ENCODE measurements around the gene PTGR3.

PTGR3 gene

DNA sequence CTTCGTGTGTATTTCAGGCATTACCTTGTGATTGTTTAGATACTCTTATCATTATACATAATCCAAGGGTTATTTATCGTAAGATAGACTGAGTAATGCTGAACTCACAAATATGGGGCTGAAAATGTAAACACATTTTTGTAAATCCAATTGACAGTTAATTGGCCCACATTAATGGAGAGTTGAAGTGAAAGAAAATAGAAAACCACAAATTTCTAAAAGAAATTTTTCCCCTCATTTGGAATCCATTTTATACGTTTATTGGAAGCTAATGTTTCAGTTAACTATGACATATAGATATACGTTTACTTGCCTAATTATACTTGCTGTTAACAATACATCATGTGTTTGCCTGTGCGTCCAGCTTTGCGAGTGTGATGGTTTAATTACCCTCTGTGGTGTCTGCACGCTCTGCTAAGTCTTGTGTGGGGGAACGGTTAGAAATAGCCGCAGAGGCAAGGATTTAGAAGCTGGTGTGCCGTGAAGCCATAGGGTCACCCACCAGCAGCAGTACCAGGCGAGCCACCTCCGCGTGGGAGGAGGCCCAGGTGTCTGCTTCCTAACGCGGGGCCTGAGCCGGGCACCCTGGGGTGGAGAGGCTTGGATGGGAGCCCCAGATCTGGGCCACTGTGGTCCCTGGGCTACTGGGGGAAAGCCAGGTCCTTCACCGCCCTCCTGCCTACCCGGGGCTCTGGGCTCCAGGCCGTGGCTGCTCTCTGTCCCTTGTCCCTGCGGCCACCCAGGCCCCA lies 39.7 kb upstream of the PTGR3 start:
- no peaks in the 10 kb centered on the region for H3K9me3 Mint-ChIP-seq
- no peak for DNase-seq
- H3K27ac Mint-ChIP-seq: peak overlapping the region; percentile 40
- H3K4me1 Mint-ChIP-seq: peaks cover 91% of the 10 kb centered on the region
- no peaks in the 10 kb centered on the region for H3K27me3 Mint-ChIP-seq (ENCODE audit: low read depth, poor library complexity)
- H3K4me3 Mint-ChIP-seq: no peak overlapping the region
- H3K36me3 Mint-ChIP-seq (ENCODE audit: low read depth): peaks cover 1% of the 10 kb centered on the region
- TF ChIP-seq, protein P1, sequence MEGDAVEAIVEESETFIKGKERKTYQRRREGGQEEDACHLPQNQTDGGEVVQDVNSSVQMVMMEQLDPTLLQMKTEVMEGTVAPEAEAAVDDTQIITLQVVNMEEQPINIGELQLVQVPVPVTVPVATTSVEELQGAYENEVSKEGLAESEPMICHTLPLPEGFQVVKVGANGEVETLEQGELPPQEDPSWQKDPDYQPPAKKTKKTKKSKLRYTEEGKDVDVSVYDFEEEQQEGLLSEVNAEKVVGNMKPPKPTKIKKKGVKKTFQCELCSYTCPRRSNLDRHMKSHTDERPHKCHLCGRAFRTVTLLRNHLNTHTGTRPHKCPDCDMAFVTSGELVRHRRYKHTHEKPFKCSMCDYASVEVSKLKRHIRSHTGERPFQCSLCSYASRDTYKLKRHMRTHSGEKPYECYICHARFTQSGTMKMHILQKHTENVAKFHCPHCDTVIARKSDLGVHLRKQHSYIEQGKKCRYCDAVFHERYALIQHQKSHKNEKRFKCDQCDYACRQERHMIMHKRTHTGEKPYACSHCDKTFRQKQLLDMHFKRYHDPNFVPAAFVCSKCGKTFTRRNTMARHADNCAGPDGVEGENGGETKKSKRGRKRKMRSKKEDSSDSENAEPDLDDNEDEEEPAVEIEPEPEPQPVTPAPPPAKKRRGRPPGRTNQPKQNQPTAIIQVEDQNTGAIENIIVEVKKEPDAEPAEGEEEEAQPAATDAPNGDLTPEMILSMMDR (IDR thresholded peaks at IDR 0.05): no peak

DNA sequence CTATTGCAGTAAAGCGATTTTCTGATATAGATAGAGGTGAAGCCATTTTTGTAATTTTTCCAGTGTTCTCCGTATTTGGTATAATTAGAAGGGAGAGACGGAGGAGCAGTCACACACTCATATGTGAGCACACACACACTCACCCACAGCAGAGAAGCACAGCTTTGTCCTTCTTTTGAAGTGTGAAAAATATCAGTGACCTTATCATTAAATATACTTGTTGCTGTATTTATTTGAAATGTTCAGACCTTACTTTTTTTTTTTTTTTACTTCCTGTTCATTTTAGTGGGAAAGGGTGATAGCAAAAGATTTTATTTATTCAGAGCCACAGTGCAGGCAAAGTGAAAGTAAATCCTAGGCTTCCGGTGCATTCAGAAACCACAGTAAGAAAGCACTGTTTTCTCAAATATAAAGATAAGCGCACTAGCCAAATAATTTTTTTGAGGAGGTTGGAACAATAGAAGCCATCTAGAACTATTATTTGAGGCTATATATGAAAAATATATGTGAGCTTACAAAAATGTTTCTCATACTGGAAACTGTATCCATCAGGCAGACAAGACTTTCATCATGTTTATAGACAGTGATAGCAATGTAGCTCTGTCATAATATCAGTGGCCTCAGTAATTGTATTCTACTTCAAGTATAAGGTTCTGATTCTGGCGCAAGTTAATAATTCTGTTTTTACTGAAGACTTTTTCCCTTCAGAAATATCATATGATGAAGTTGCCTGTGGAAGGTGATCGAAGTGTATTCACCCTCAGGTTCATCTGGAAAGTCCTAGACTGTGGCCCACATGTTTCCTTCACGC lies 38.9 kb upstream of the PTGR3 start:
- Mint-ChIP-seq H3K36me3 (ENCODE audit: low read depth) (peaks cover 9% of the 10 kb centered on the region), H3K9me3 (peaks cover 7% of the 10 kb centered on the region), H3K27me3 (ENCODE audit: low read depth, poor library complexity) (no peaks in the 10 kb centered on the region), H3K4me3 (peak overlapping the region; percentile 35), H3K4me1 (peaks cover 91% of the 10 kb centered on the region), H3K27ac (peak overlapping the region; percentile 40)
- TF ChIP-seq, protein P1 (IDR thresholded peaks at IDR 0.05): no peak
- no peak for DNase-seq

DNA sequence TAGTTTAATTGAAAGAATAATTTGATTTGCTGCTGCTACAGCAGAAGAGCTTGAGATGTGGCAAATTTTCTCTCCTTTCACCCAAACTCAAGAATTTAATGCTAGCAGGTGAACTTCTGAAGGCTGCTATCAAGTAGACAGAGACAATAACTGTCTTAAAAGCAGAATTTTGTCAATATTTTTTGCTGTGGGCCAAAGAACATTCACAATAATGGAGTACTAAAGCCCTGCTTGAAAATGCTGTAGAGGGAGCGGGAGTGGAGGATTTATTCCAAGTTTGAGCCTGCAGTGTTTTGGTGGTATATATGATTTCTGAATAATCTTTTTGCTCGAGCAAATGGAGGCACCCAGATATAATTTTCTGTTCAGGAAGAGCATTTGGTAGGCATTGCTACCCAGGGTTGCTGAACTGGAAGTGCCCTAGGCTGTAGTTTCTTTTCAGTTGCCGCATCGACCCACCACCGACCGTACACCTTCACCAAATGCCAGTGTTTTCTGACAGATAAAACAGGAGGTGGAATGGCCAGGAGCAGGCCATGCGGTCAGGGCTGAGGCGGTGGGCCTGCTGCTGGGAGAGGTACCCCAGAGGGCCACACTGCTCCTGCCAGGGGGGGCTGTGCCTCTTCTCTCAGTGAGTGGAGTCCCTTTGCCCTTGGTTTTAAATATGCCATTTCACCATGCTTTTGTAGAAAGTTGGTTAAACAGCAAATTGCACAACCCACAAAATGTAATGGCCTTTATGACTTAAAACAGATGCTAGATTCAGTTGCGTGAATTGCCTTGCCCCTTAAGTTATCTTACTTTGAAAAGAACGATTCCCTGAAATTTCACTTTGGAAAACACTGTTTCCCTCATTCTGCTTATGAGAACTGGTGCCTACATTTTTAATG lies 38.0 kb upstream of the PTGR3 start:
- Mint-ChIP-seq H3K27ac (peak overlapping the region; percentile 49), H3K27me3 (ENCODE audit: low read depth, poor library complexity) (no peaks in the 10 kb centered on the region), H3K9me3 (peaks cover 9% of the 10 kb centered on the region), H3K4me3 (peak overlapping the region; percentile 35), H3K4me1 (peaks cover 93% of the 10 kb centered on the region), H3K36me3 (ENCODE audit: low read depth) (peaks cover 18% of the 10 kb centered on the region)
- TF ChIP-seq, protein P1 (IDR thresholded peaks at IDR 0.05): no peak
- DNase-seq: no peak

DNA sequence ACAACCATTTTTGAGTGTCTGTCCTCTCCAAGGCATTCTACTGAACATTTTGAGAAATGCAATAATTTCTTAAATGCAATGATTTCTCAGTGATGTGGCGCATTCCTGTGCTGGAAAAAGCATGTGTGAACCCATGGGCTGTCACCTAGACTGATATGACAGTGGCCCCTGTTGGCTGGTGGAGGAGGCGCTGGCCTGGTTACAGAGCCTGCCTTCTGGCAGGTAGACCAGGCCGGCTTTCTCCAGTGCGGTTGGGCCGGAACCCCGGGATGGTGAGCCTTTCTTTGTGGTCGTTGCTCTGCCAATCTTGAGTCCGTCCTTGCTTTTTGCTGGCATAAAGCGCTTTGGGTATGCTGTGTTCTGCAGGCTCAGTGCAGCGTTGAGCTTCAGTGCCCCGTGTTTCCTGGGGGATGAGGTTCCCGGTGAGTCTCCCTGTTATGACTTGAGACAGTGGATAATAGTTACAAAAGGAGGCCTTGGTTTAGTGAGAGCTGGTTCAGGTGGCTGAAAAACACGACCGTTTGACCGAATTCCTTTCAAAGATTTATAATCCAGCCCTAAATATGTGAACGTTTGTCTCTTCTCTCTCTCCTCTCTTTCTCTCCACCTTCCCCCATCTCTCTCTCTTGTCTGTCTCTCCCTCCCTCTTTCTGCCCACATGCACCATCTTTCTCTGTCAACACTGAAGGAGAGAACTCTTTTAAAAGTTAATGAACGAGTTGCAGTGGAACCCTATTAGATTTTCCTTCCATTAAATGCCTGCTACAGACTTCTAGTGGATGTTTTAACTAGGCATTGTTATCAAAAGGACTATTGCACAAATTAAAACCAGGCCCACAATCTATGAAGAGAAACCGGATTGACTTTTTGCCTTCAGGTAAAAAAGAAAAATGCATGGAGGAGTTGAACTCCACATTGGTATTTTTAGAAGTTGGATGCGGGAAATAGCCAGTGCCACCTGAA lies 35.7 kb upstream of the PTGR3 start:
- Mint-ChIP-seq H3K36me3 (ENCODE audit: low read depth) (peaks cover 41% of the 10 kb centered on the region), H3K4me3 (peak overlapping the region; percentile 1), H3K4me1 (peaks cover 77% of the 10 kb centered on the region), H3K27me3 (ENCODE audit: low read depth, poor library complexity) (no peaks in the 10 kb centered on the region), H3K9me3 (peaks cover 31% of the 10 kb centered on the region), H3K27ac (peak overlapping the region; percentile 57)
- no peak for DNase-seq
- TF ChIP-seq, protein P1 (IDR thresholded peaks at IDR 0.05): peak; percentile 24

DNA sequence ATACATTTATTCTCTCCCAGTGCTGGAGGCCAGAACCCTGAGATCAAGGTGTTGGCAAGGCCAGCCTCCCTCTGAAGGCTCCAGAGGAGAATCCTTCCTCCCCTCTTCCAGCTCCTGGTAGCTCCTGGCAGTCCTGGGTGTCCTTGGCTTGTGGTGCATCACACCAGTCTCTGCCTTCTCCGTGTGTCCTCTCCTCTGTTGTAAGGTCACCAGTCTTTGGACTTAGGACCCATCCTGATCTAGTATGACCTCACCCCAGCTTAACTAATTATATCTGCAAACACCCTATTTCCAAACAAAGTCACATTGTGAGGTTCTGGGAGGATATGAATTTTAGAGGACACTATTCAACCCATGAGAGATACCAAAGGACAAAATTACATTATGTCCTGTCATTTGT lies 32.8 kb upstream of the PTGR3 start:
- Mint-ChIP-seq H3K27ac (no peak overlapping the region), H3K4me1 (peaks cover 66% of the 10 kb centered on the region), H3K27me3 (ENCODE audit: low read depth, poor library complexity) (no peaks in the 10 kb centered on the region), H3K36me3 (ENCODE audit: low read depth) (peaks cover 68% of the 10 kb centered on the region), H3K4me3 (no peak overlapping the region), H3K9me3 (peaks cover 41% of the 10 kb centered on the region)
- no peak for DNase-seq
- TF ChIP-seq, protein P1 (IDR thresholded peaks at IDR 0.05): no peak

All from nephron progenitor cell (in vitro differentiated cells).